Suprapubic skin (tissue), 4 donors: Measurements from ENCODE around the gene SAMD4B. TPM values are rescaled to one million over a fixed set of nuclear protein-coding genes. Genes with fewer than 3 reads are reported as not detected.

ENCODE experiments used
- DNase-seq, 2 donors: peaks; one replicate each; pipeline ENCODE4 v3.0.0-alpha.2; 2019; ENCODE audit warnings: low spot score in 2 of 2
- H3K27ac ChIP-seq: fragments of 200-600 bp; sonication (generic); one replicate; pipeline ENCODE4 v1.5.1; 2019
- H3K27me3 ChIP-seq: fragments of 200-600 bp; sonication (generic); one replicate; pipeline ENCODE4 v1.5.1; 2019
- H3K36me3 ChIP-seq: fragments of 200-600 bp; sonication (generic); one replicate; pipeline ENCODE4 v1.5.1; 2019
- H3K4me1 ChIP-seq: fragments of 200-600 bp; sonication (generic); one replicate; pipeline ENCODE4 v1.5.1; 2019
- H3K4me3 ChIP-seq: fragments of 200-600 bp; sonication (generic); one replicate; pipeline ENCODE4 v1.5.1; 2019; ENCODE audit warnings: mild to moderate bottlenecking
- H3K9me3 ChIP-seq: fragments of 200-600 bp; sonication (generic); one replicate; pipeline ENCODE4 v1.5.1; 2019
- EP300 ChIP-seq: sonication (generic); formaldehyde crosslinking; IDR thresholded peaks from one replicate; pipeline ENCODE4 v1.6.1; 2017; ENCODE audit warnings: antibody characterized with exemption
- POLR2A ChIP-seq, 2 donors: fragments of 450-650 bp; IDR thresholded peaks; one replicate each; pipeline ENCODE4 v1.6.1; 2017; ENCODE audit warnings: antibody characterized with exemption in 2 of 2, mild to moderate bottlenecking in 2 of 2, moderate library complexity in 2 of 2
- POLR2AphosphoS5 ChIP-seq, 3 donors: sonication (generic); formaldehyde crosslinking; IDR thresholded peaks; one replicate each; pipeline ENCODE4 v1.6.1; 2017; ENCODE audit warnings: antibody characterized with exemption in 3 of 3
- WGBS: methylation state at CpG from one replicate; pipeline ENCODE4 v1.1.5; 2018; 5-methylcytosine and 5-hydroxymethylcytosine counted together
- total RNA-seq, 4 donors: library from RNA; depleted of rRNA; stranded (reverse); fragments of >200 nt; gene quantifications; one replicate each; pipeline ENCODE4 v1.1.0, GENCODE V29; 2016
- TF ChIP-seq, protein P1 (sequence below), 2 donors: fragments of 200-600 bp in 1 of 2; fragments of 450-650 bp in 1 of 2; sonication (generic) in 1 of 2; IDR thresholded peaks; one replicate each; pipeline ENCODE4 v1.5.1; 2016 to 2019; ENCODE audit warnings: antibody characterized with exemption in 2 of 2, mild to moderate bottlenecking in 1 of 2, moderate library complexity in 1 of 2

The SAMD4B gene
- total RNA-seq, 4 donors from 2014 or later, result 104 to 166 (median 113) TPM

DNA sequence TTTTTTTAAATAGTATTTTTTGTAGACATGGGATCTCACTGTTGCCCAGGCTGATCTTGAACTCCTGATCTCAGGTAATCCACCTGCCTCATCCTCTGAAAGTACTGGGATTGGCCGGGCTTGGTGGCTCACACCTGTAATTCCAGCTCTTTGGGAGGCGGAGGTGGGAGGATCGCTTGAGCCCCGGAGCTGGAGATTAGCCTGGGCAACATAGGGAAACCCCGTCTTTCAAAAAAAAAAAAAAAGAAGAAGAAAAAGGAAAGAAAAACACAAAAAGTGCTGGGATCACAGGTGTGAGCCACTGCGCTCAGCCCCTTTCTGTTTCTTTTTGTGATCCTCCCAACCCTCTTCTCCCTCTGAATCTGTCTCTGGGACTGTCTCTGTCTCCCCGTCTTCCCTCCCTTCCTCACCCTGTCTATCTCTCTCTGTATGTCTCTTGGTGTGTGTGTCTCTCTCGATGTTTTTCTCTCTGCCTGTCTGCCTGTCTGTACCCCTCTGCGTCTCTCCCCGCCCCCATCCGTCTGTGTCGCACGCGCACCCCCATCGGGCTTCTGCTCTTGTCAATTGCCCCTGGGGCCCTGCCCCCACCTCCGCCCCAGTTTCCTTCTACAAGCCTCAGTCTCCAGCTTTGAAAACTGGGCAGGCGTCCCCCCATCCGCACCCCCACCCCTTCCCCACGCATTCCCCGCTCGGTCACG is 63.9 kb downstream of the SAMD4B start:
- Histone ChIP-seq H3K9me3 (no peaks in the 10 kb centered on the region), H3K27ac (peak overlapping the region; percentile 100), H3K4me1 (peaks cover 64% of the 10 kb centered on the region), H3K4me3 (peak overlapping the region; percentile 93), H3K36me3 (peaks cover 22% of the 10 kb centered on the region), H3K27me3 (no peaks in the 10 kb centered on the region)
- DNase-seq, result peak in 1 of 2 donors; percentile 96
- TF ChIP-seq POLR2AphosphoS5 (IDR thresholded peaks at IDR 0.05), result peak in 1 of 3 donors; percentile 18
- TF ChIP-seq, protein P1, sequence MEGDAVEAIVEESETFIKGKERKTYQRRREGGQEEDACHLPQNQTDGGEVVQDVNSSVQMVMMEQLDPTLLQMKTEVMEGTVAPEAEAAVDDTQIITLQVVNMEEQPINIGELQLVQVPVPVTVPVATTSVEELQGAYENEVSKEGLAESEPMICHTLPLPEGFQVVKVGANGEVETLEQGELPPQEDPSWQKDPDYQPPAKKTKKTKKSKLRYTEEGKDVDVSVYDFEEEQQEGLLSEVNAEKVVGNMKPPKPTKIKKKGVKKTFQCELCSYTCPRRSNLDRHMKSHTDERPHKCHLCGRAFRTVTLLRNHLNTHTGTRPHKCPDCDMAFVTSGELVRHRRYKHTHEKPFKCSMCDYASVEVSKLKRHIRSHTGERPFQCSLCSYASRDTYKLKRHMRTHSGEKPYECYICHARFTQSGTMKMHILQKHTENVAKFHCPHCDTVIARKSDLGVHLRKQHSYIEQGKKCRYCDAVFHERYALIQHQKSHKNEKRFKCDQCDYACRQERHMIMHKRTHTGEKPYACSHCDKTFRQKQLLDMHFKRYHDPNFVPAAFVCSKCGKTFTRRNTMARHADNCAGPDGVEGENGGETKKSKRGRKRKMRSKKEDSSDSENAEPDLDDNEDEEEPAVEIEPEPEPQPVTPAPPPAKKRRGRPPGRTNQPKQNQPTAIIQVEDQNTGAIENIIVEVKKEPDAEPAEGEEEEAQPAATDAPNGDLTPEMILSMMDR (IDR thresholded peaks at IDR 0.05), result no peak
- no peak for TF ChIP-seq EP300
- peak in 1 of 2 donors; percentile 68 for TF ChIP-seq POLR2A (IDR thresholded peaks at IDR 0.05)
- WGBS, result 7% methylated on average over 19 of the region's 22 CpGs

DNA sequence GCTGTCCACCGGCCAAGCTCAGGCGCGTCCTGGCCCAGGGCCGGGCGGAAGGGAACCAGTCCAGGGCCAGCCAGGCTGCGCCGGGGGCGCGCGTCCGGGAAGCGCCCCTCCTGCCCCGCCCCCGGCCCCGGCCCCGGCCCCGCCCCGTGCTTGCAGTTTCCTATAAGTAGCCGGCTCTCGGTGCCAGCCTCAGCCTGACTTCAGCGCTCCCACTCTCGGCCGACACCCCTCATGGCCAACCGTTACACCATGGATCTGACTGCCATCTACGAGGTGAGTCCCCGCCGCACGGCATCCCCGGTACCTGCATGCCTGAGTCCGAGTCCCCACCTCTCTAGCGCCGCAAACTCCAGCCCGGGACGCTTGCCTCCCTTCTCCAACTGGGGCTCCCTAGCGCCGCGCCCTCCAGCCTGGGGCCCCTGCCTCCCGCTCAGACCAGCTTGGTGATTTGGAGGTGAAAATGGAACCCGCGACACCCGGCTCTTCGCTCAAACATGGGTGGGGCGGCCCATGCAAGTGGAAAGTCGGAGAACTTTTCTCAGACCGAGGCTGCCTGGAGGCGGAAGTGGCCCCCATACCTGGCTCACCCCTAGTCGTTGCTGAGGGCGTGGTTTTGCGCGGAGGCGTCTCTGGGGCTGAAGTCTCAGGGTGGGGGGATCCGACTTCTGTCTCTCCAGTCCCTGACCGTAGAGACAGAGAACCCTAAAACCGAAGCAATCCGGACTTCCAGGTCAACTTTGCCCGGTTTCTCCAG is 64.6 kb downstream of the SAMD4B start, which contains the start of gene ZFP36:
ZFP36 (plus strand) TSS at position 192 of the 754 bp plus-strand sequence; CDS start at position 250, 58 bp downstream.
- Histone ChIP-seq H3K27me3 (no peaks in the 10 kb centered on the region), H3K4me3 (peak within 1 kb of the TSS; percentile 93), H3K27ac (peak within 1 kb of the TSS; percentile 100), H3K4me1 (peaks cover 64% of the 10 kb centered on the region), H3K9me3 (no peaks in the 10 kb centered on the region), H3K36me3 (peaks cover 22% of the 10 kb centered on the region)
- TF ChIP-seq, protein P1 (IDR thresholded peaks at IDR 0.05), result no peak
- TF ChIP-seq POLR2AphosphoS5 (IDR thresholded peaks at IDR 0.05), result peak; percentile 99 to 100 (median 100)
- TF ChIP-seq POLR2A (IDR thresholded peaks at IDR 0.05), result peak; percentile 97 to 99
- DNase-seq, result peak; percentile 97
- 0% methylated on average over 13 of the region's 56 CpGs for WGBS

DNA sequence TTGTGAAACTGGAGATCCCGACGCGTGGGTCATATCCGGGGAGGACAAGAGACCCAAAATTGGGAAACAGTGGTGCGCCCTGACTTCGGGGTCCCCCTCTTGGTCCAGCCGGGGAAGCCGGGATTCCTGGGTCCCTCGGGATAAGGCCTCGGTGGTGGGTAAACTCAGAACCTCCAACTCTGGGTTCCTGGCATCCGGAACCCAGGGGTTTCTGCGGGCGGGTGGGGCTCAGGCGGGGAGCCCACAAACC is 65.1 kb downstream of the SAMD4B start:
- no peak for DNase-seq

DNA sequence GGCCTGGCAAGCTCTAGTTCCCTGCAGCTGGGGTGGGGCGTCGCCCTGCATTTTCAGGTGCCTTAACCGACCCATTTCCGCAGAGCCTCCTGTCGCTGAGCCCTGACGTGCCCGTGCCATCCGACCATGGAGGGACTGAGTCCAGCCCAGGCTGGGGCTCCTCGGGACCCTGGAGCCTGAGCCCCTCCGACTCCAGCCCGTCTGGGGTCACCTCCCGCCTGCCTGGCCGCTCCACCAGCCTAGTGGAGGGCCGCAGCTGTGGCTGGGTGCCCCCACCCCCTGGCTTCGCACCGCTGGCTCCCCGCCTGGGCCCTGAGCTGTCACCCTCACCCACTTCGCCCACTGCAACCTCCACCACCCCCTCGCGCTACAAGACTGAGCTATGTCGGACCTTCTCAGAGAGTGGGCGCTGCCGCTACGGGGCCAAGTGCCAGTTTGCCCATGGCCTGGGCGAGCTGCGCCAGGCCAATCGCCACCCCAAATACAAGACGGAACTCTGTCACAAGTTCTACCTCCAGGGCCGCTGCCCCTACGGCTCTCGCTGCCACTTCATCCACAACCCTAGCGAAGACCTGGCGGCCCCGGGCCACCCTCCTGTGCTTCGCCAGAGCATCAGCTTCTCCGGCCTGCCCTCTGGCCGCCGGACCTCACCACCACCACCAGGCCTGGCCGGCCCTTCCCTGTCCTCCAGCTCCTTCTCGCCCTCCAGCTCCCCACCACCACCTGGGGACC is 65.6 kb downstream of the SAMD4B start:
- no peaks in the 10 kb centered on the region for H3K27me3 ChIP-seq
- 13% methylated on average over 14 of the region's 40 CpGs for WGBS
- peak; percentile 86 to 88 for DNase-seq

More for the DNA sequence above, 65.1 kb downstream of the SAMD4B start:
- no peaks in the 10 kb centered on the region for H3K9me3 ChIP-seq
- H3K4me1 ChIP-seq, result peaks cover 59% of the 10 kb centered on the region
- WGBS, result 2% methylated on average over 13 of the region's 14 CpGs
- H3K36me3 ChIP-seq, result peaks cover 22% of the 10 kb centered on the region
- TF ChIP-seq POLR2AphosphoS5 (IDR thresholded peaks at IDR 0.05), result no peak
- no peak for TF ChIP-seq EP300
- TF ChIP-seq, protein P1 (IDR thresholded peaks at IDR 0.05), result no peak
- no peak for TF ChIP-seq POLR2A (IDR thresholded peaks at IDR 0.05)
- H3K4me3 ChIP-seq, result peak overlapping the region; percentile 93
- H3K27me3 ChIP-seq, result no peaks in the 10 kb centered on the region
- peak overlapping the region; percentile 100 for H3K27ac ChIP-seq

More for the DNA sequence above, 65.6 kb downstream of the SAMD4B start:
- Histone ChIP-seq H3K9me3 (no peaks in the 10 kb centered on the region), H3K36me3 (peaks cover 22% of the 10 kb centered on the region), H3K4me1 (peaks cover 54% of the 10 kb centered on the region), H3K4me3 (peak overlapping the region; percentile 93), H3K27ac (peak overlapping the region; percentile 100)
- TF ChIP-seq EP300 (no peak), POLR2AphosphoS5 (IDR thresholded peaks at IDR 0.05) (peak; percentile 12 to 38 (median 24)), POLR2A (IDR thresholded peaks at IDR 0.05) (peak; percentile 43 to 53)
- TF ChIP-seq, protein P1 (IDR thresholded peaks at IDR 0.05), result no peak
